GM11168 (cell line): ENCODE results near the gene SUGP1.
"Not testable (repeated sequence)": the region's sequence is repeated elsewhere in the genome, so short reads cannot be mapped to it uniquely, and the experiment has no call there.

Experiments
- in situ Hi-C: fragments of 300-500 bp; cut with MboI; formaldehyde crosslinking; loops from one replicate; pipeline ENCODE4 v1.12.0; 2022; ENCODE audit warnings: low sequenced_read_pairs; ENCODE audit not compliant: unreplicated experiment

The SUGP1 gene, protein sequence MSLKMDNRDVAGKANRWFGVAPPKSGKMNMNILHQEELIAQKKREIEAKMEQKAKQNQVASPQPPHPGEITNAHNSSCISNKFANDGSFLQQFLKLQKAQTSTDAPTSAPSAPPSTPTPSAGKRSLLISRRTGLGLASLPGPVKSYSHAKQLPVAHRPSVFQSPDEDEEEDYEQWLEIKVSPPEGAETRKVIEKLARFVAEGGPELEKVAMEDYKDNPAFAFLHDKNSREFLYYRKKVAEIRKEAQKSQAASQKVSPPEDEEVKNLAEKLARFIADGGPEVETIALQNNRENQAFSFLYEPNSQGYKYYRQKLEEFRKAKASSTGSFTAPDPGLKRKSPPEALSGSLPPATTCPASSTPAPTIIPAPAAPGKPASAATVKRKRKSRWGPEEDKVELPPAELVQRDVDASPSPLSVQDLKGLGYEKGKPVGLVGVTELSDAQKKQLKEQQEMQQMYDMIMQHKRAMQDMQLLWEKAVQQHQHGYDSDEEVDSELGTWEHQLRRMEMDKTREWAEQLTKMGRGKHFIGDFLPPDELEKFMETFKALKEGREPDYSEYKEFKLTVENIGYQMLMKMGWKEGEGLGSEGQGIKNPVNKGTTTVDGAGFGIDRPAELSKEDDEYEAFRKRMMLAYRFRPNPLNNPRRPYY

DNA sequence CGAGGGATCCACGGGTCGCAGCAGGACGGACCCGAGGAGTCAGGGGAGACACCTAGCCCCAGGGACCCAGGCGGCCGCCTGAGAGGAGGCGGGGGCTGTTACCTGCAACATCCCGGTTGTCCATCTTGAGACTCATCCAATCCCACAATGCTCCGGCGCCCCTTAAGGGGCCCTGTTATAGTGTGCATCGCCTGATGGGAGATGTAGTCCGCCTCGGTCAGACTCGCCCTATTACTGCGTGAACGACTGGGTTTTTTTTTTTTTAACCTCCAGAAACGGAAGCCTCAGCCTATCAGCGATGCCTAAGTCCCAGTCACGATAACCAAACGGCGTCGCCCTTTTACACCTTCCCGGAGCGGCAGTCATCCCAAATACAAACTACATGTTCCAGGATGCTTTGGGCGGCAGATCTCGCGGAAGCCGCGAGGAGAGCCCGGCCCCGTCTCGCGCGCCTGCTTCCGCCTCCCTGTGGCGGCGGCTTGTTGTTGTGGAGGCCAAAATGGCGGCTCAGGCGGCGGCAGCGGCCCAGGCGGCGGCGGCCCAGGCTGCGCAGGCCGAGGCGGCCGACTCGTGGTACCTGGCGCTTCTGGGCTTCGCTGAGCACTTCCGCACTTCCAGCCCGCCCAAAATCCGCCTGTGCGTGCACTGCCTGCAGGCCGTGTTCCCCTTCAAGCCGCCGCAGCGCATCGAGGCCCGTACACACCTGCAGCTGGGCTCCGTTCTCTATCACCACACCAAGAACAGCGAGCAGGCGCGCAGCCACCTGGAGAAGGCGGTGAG is at the start of gene SUGP1, which contains the start of gene MAU2:
Gene SUGP1 (minus strand): TSS at position 149 of the 780 bp plus-strand sequence. CDS start 13 bp downstream, at position 136.
Gene MAU2 (plus strand): TSS at position 469 of the 780 bp plus-strand sequence. CDS start 31 bp downstream, at position 500.
- in situ Hi-C loops, result no loop called here

DNA sequence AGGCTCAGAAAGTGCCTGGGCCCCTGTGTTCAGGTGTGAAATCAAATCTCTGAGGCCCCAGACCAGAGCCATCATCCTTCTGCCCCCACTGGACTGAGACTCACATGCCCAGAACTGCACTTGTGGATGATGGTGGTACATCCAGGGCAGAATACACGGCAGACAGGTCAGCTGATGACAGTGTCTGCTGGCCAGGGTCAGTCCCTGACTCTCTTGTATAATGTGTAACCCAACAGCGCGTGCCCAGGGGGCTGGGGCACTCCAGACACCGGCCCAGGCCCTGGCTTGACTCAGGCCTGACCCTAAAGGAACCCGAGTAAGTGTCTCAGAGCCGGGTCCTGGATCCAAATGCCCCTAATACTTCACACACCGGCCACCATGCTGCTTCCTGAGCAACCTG is 47.8 kb upstream of the SUGP1 start:
- in situ Hi-C loops, result loop anchor here (5.0 kb wide), 1 partner anchor 124 kb away; no protein-coding TSS in a partner anchor

DNA sequence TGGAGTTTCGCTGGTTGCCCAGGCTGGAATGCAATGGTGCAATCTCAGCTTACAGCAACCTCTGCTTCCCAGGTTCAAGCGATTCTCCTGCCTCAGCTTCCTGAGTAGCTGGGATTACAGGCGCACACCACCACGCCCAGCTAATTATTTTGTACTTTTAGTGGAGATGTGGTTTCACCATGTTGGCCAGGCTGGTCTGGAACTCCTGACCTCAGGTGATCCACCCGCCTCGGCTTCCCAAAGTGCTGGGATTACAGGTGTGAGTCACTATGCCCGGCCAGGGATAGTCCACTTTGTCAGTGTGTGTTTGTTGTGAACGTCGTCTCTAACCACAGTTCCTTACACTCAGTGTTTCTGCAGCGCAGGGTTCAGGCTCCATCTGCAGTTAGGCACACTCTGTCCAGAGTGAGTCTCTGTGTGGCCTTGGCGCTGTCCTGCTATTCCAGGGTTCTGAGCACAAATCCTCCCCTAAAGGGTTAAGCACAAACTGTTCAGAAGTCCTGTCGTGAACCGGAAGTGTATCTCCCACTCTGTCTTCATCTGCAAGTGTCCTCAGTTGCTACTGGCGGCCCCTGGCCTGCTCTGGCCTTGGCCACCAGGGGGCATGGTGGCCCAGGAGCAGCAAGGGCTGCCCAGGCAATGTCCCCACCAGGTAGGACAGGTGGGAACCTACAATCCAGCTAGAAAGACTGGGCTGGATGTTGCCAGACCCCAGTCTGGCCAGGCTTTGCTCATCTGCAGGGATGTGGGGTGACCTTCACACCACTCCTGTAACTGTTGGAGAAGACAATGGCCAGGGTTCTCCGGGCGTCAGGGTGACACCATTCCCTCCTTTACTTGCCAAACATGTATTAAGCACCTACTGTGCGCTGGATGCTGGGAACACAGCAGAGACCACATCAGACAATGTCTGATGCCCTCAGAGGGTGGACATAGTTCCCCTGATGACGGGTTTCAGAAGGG is 46.4 kb upstream of the SUGP1 start:
- in situ Hi-C loops, result loop anchor here (5.0 kb wide), 1 partner anchor 126 kb away; no protein-coding TSS in a partner anchor

DNA sequence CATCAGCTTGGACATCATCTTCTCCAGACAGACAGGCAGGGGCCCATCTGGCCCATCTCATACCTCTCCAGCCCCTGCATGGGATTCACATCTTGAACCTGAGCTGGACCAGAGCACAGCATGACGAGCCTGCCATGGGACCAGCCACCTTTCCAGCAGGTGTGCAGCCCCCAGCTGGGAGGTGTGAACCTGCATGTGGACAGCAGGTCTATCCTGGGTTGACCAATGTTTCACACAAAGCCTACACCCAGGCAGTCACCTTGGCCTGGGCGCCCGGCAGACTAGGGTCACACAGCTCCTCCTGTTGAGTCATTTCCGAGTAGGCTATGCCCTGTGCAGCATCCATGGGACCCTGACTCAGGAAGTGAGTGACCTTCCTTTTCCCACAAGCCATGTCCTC is 41.8 kb upstream of the SUGP1 start:
- in situ Hi-C loops, result no loop called here

DNA sequence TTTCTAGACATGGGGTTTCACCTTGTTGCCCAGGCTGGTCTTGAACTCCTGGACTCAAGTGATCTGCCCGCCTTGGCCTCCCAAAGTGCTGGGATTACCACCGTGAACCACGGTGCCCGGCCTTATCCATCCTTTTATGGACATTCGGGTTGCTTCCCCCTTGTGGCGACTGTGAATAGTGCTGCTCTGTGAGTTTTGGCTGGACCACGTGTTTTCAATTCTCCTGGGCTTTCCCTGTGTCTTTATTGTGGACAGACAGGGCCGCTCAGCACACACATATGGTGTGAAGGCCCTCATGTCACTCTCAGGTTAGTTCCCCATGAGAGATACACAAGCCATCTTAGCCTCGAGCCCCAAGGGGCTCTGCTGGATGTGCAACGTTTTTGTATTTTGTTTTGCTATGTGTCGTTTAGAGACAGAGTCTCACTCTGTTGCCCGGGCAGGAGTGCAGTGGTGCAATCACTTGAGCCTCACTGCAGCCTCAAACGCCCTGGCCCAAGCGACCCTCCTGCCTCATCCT is 40.8 kb upstream of the SUGP1 start:
- in situ Hi-C loops, result no loop called here

DNA sequence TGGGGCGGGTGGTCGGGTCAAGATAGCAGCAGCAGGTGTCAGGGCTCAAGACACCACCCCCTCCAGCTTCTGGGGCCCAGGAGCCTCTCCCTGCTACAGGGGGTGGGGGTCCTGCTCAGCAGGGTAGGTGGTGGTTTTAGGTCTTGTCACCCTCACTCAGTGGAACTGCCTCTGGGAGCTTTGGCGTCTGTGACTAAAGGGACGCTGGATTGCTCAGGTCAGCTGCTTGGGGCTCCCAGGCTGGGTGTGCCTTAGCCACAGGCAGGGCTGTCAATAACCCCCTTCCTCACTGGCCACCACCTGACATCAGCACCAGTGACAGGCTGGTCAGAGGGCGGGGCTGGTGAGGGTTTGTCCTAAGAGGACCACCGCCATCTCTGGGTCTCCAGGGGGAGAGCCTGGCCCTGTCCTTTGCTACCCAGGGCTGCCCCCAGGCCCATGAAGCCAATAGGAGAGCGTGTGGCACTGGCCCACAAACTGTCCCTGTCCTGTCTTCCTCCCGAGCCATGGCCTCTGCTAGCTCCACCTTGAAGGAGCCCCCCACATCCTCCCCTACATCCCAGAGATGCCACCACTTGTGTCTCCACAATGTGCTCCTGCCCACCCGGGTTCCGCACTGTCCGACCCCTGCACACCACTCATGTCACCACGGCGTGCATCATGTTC is 36.7 kb upstream of the SUGP1 start:
- in situ Hi-C loops, result no loop called here

DNA sequence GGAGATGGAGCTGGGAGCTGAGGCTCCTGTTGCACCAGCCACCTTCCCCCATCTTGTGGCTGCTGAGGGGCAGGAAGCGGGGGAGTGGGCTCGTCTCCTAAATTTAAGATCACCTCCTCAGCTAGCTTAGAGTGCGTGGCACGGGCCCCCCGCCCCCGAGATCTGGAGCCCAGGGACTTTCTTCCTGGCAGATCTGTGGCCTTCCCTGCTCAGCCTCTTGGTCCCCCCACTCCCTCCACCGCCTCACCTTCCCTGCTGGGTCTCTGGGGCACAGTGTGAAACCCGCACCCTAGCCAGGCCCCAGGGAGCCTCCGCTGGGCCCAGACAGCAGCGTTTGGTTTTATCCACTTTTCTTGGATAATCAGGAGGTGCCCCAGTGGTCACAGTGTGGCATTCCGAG is 36.2 kb upstream of the SUGP1 start:
- in situ Hi-C loops, result no loop called here

DNA sequence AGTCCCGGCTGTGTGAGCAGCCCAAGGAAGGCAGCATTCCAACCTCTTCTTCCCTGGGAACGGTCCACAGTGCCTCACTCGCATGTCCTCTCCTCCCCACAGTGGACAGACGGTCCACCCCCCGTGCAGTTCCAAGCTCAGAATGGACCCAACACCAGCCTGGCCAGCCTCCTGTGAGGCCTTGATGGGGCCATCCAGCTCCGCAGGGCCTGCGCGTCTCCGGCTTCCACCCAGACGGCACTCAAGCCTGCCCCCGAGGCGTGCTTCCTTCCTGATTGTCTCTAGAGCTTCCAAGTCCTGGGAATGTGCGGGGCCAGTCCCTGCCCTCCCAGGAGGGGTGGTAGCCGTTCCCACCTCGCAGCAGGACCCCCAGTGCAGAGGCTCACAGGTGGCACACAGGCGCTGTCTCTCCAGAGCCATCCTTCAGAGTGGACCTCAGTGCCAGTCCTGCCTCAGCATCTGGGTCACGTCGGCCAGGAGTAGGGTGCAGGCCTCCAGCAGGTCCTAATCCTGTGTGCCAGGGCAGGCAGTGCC is 35.4 kb upstream of the SUGP1 start:
- in situ Hi-C loops, result no loop called here

DNA sequence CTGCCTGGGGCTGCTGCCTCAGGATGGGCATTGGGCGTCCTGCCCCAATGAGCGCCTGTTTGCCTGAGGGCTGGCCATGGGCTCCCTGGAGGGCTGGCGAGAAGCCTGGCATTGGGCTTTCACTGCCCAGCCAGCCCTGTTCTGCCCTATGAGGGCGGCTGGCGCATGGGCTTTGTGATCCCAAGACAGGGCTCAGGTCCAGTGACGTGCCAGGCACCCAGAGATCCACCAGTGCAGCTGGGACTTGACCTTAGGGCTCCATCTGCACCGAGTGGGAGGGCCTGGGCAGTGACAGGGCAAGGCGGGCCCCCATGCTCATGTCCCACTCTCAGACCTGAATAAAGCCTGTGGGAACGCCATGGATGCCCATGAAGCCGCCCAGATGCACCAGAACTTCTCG is 34.6 kb upstream of the SUGP1 start:
- in situ Hi-C loops, result no loop called here

DNA sequence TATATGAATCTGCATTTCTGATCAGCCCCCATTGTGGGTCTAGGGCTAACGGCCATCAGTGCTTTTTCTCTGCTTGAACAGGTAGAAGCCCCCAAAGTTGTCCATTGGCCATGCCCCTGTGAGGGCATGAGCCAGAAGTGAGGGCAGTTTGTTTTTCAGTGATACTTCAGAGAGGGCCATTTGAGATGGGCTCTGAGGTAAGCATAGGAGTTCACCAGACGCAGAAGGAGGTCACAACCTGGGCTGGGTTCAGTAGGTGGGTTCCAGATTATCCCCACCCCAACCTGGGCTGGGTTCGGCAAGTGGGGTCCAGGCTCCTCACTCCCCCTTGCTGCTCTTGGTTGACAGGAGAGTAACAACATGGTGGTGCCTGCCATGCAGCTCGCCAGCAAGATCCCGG is 33.7 kb upstream of the SUGP1 start:
- in situ Hi-C loops, result no loop called here

DNA sequence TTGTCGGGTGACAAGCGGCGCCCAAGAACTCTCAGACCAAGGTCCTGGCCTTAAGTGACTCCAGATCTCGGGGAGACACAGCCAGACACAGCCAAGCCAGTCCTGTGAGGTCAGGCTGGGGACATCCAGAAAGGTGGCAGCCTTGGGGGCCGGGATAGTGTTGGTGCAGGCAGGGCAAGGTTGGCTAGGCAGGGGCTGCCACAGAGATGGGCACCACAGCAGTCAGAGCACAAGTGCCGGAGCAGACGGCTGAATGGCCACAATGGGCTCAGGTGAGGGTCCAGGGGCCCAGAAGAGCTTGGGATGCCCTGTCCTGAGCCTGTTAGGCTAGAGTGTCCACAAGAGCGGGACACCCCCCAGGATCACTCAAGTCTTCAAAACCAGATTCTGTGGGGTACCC is 32.5 kb upstream of the SUGP1 start:
- in situ Hi-C loops, result no loop called here

DNA sequence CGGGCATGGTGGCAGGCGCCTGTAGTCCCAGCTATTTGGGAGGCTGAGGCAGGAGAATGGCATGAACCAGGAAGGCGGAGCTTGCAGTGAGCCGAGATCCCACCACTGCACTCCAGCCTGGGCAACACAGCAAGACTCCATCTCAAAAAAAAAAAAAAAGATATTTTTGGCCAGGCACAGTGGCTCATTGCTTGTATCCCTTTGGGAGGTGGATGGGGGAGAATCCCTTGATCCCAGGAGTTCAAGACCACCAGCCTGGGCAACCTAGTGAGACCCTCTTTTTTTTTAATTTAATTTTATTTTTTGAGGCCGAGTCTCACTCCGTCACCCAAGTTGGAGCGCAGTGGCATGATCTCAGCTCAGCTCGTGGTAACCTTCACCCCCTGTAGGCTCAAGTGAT is 30.4 kb upstream of the SUGP1 start:
- in situ Hi-C loops, result not testable (repeated sequence)

DNA sequence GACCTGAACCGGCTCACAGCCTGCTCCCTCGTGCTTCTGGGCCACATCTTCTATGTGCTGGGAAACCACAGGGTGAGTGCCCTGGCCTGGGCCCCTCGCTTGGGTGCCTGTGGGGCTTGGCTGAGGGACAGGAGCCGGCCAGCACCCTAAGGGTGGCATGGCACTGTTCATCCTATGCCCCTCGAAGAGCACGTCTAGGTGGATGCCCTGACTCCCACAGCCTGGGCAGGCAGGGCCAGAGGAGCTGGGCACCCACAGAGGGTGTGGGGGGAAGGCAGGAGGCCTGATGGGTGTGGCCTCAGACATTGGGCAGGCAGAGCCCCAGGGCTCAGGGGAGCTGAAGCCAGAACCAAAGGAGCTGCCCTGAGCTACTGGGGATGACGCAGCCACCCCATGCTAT is 29.1 kb upstream of the SUGP1 start:
- in situ Hi-C loops, result no loop called here

DNA sequence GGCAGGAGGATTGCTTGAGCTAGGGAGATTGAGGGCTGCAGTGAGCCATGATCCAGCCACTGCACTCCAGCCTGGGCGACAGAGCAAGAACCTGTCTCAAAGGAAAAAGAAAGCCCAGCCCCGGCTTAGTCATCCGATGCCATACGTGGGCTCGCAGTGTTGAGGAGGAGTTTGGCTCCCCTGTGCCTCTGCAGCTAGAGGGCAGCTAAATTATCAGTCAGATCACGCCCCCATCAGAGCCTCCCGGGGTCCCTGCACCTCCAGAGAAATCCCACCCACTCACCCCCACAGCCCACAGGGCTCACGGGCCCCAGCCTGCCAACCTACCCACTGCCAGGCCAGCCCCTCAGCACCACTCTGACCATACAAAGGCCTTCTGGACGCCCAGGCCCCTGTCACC is 28.0 kb upstream of the SUGP1 start:
- in situ Hi-C loops, result no loop called here

DNA sequence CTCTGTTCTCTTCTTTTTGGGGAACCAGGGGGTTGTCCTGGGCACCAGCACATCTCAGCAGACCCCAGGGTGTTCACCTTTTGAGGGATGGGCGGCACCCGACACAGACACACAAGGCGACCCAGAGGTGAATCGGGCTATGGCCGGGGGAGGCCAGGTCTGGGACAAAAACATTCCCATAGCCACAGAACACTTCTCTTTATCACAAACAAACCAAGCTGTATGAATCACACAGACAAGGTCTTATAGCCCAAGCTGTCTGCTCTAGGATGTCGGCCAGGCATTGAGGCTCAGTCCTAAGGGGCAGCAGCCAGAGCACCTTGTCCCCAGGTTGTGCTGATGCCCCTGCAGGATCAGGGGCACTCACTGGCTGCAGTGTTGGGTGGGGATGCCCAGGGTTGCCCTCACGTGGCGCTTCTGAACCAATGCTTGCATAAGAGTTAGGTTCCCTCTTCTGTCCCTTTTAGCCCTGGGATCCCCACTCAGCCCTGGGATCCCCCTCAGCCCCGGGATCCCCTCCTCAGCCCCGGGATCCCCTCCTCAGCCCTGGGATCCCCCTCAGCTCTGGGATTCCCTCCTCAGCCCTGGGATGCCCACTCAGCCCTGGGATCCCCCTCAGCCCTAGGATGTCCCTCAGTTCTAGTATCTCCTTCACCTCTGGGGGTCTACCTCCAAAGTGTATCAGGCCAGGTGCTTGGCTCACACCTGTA is 27.2 kb upstream of the SUGP1 start:
- in situ Hi-C loops, result no loop called here

DNA sequence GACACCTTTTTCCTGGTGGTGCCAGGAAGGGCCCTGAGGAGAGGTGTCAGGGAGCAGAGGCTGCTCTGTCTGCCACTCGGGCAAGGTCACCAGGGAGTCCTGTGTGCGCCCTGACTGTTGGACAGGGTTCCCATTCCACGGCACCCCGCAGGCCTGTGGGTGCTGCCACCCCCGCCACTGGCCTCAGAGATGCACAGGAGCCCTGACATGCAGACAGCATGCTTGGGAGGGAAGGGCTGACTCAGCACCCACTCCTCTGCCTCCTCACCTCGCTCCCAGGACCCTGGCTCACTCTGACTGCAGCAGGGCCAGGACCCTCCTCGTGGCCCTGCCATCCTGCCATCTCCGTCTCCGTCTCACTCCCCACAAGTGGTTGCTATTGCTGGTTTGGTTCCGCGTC is 25.7 kb upstream of the SUGP1 start:
- in situ Hi-C loops, result no loop called here

DNA sequence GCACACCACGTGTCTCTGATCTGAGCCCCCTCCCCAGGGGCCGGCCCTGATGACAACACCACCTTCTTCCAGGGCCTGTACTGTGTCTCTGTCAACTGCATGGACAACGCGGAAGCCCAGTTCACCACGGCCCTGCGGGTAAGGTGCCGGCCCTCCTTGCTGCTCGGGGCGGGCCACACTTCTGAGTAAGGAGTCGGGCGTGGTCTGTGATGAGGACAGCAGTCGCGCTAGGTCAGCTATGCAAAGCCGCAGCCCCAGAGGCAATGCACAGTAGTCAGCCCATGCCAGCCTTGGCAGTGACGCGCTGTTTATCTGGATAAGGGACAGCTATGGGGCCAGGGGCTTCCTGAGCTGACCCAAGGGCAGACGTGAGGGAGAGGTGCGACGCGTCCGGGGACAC is 24.9 kb upstream of the SUGP1 start:
- in situ Hi-C loops, result no loop called here

DNA sequence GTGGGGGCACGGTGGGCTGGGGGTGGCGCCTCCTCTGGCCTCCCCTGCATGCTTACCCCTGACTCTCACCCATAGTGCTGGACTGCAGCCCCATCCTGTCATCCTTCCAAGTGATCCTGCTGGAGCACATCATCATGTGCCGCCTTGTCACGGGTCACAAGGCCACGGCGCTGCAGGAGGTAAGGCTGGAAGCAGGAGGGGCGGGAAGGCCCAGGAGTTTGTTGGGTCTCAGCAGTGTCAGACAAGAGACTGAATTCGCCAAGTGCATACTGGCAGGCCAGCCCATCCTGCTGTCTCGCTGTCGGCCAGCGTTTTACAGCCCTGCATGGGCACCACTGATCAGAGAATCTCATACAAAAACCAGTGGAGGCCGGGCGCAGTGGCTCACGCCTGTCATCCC is 23.5 kb upstream of the SUGP1 start:
- in situ Hi-C loops, result no loop called here
